OCI-LY3 (cell line): ENCODE measurements around the gene KRTAP5-5.
A peak's percentile ranks its signal among the peaks of the same experiment; 100 is the strongest.

Source experiments
- H2AFZ ChIP-seq: fragments of 200-600, 300-600 bp; shearing (Covaris generic); 2 replicates; pipeline ENCODE4 v1.6.0; 2014; ENCODE audit warnings: antibody characterized with exemption, low read depth, low read length
- H3K27ac ChIP-seq: fragments of 200-600, 300-600 bp; sonication (generic); 2 replicates; pipeline ENCODE4 v1.5.1; 2014; ENCODE audit warnings: mild to moderate bottlenecking, low read length, moderate library complexity, mixed read lengths
- H3K27me3 ChIP-seq: fragments of 200-600, 300-600 bp; sonication (generic); 2 replicates; pipeline ENCODE4 v1.6.1; 2014; ENCODE audit warnings: low read depth, low read length, mixed read lengths
- H3K36me3 ChIP-seq: fragments of 200-600, 300-600 bp; sonication (generic); replicated peaks from 2 replicates; pipeline ENCODE3; 2014; ENCODE audit warnings: low read depth, low read length, mixed read lengths
- H3K4me1 ChIP-seq: fragments of 300-600, 200-600 bp; sonication (generic); 2 replicates; pipeline ENCODE4 v1.6.1; 2014; ENCODE audit warnings: low read length, mixed read lengths
- H3K4me2 ChIP-seq: fragments of 200-600, 300-600 bp; sonication (generic); 2 replicates; pipeline ENCODE4 v1.6.1; 2014; ENCODE audit warnings: low read length, mixed read lengths
- H3K4me3 ChIP-seq: fragments of 300-600, 200-600 bp; sonication (generic); 2 replicates; pipeline ENCODE4 v1.5.1; 2014; ENCODE audit warnings: antibody characterized with exemption, mild to moderate bottlenecking, low read length, moderate library complexity
- H3K79me2 ChIP-seq: fragments of 300-600, 200-600 bp; shearing (Covaris generic); 2 replicates; pipeline ENCODE4 v1.6.1; 2014; ENCODE audit warnings: mild to moderate bottlenecking, low read length, mixed read lengths
- H3K9ac ChIP-seq: fragments of 300-600, 200-600 bp; shearing (Covaris generic); 2 replicates; pipeline ENCODE4 v1.6.0; 2014; ENCODE audit warnings: mild to moderate bottlenecking, low read length, moderate library complexity
- H3K9me3 ChIP-seq: fragments of 200-600, 300-600 bp; shearing (Covaris generic); 2 replicates; pipeline ENCODE4 v1.6.1; 2014; ENCODE audit warnings: low read length, mixed read lengths; ENCODE audit not compliant: insufficient read depth
- H4K20me1 ChIP-seq: fragments of 200-600, 300-600 bp; sonication (generic); 2 replicates; pipeline ENCODE4 v1.6.1; 2016; ENCODE audit warnings: low read length, mixed read lengths; ENCODE audit not compliant: insufficient read depth
- EZH2phosphoT487 ChIP-seq: fragments of 200-600 bp; shearing (Covaris generic); IDR thresholded peaks from 2 replicates; pipeline ENCODE4 v1.6.1; 2018; ENCODE audit warnings: antibody characterized with exemption, mixed run types, low read depth
- TF ChIP-seq, protein P1 (sequence below): fragments of 200-600, 300-600 bp; sonication (generic); IDR thresholded peaks from 2 replicates; pipeline ENCODE4 v1.5.1; 2014; ENCODE audit warnings: antibody characterized with exemption, low read length, low read depth

KRTAP5-5 gene

GRCh38 chr11:1608363-1608762 lies 21.2 kb upstream of the KRTAP5-5 start, which contains the start of gene KRTAP5-3:
Gene KRTAP5-3, minus strand, starts transcription at chr11:1608463. Its CDS starts 78 bp downstream, at chr11:1608385.
- TF ChIP-seq EZH2phosphoT487 = no peak
- TF ChIP-seq, protein P1, sequence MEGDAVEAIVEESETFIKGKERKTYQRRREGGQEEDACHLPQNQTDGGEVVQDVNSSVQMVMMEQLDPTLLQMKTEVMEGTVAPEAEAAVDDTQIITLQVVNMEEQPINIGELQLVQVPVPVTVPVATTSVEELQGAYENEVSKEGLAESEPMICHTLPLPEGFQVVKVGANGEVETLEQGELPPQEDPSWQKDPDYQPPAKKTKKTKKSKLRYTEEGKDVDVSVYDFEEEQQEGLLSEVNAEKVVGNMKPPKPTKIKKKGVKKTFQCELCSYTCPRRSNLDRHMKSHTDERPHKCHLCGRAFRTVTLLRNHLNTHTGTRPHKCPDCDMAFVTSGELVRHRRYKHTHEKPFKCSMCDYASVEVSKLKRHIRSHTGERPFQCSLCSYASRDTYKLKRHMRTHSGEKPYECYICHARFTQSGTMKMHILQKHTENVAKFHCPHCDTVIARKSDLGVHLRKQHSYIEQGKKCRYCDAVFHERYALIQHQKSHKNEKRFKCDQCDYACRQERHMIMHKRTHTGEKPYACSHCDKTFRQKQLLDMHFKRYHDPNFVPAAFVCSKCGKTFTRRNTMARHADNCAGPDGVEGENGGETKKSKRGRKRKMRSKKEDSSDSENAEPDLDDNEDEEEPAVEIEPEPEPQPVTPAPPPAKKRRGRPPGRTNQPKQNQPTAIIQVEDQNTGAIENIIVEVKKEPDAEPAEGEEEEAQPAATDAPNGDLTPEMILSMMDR = no peak
- Histone ChIP-seq H3K4me2 (no peak within 1 kb of the TSS), H3K4me3 (no peak within 1 kb of the TSS), H2AFZ (no peak within 1 kb of the TSS), H3K4me1 (peaks cover 17% of the 10 kb centered on the region), H3K9me3 (no peaks in the 10 kb centered on the region), H4K20me1 (peaks cover 3% of the 10 kb centered on the region; the same call in 1 of the 2 replicates), H3K36me3 (peaks cover 4% of the 10 kb centered on the region), H3K27ac (no peak within 1 kb of the TSS), H3K79me2 (no peaks in the 10 kb centered on the region), H3K9ac (no peak within 1 kb of the TSS), H3K27me3 (peaks cover 31% of the 10 kb centered on the region)

DNA sequence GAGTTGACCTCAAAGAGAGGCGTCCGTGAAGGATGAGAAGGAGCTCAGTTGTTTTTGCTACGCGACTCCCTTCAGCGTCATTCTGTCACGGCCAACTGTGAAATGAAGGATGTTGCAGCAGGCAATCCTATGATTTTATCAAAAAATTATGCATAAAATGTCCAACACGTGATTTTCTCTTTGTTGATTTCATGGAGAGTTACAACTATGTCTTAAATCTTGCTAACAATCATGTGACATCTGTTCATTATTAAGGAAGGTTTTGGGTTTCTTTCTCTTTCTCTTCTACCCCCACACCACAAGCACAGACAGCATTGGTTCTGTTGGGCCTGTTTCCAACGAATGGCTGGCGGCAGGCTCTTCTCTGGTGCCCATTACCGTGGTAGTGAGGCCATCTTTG lies 11.3 kb upstream of the KRTAP5-5 start:
- Histone ChIP-seq H3K27me3 (peaks cover 36% of the 10 kb centered on the region), H3K27ac (no peak overlapping the region), H3K4me1 (no peaks in the 10 kb centered on the region), H3K9me3 (no peaks in the 10 kb centered on the region), H3K4me3 (no peak overlapping the region), H3K9ac (no peak overlapping the region), H3K4me2 (no peak overlapping the region), H2AFZ (no peak overlapping the region), H3K36me3 (no peaks in the 10 kb centered on the region), H3K79me2 (no peaks in the 10 kb centered on the region), H4K20me1 (no peaks in the 10 kb centered on the region)
- TF ChIP-seq EZH2phosphoT487 = no peak
- TF ChIP-seq, protein P1 = no peak

GRCh38 chr11:1619449-1619848 lies 10.1 kb upstream of the KRTAP5-5 start:
- Histone ChIP-seq H3K27me3 (peaks cover 38% of the 10 kb centered on the region), H3K27ac (no peak overlapping the region), H3K4me1 (no peaks in the 10 kb centered on the region), H3K36me3 (no peaks in the 10 kb centered on the region), H4K20me1 (no peaks in the 10 kb centered on the region), H3K4me3 (no peak overlapping the region; the same call in 1 of the 2 replicates), H3K9me3 (no peaks in the 10 kb centered on the region), H3K9ac (no peak overlapping the region), H3K4me2 (peak overlapping the region; percentile 16), H3K79me2 (no peaks in the 10 kb centered on the region), H2AFZ (0 out of 2 replicates have a peak overlapping the region, but pooled peaks have one; percentile 39)
- TF ChIP-seq EZH2phosphoT487 = no peak
- TF ChIP-seq, protein P1 = no peak

DNA sequence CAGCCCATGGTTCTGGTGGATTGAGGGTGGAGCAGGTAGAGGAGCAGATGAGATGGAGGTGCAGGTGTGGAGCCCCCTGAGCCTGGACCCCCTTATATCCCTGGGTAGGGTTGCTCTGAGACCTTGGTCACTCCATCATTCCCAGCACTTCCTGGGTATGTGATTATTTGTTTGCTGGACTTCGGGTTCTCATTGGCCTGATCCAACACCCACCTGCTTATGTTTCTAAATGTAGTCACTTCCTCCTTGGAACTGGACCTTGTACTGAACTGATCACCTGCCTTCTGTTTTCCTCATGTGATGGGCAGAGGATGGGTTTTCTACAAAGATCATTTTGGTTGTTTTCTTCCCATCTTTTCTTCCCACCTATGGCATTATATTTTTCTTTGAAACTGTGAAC lies 7.5 kb upstream of the KRTAP5-5 start, which contains the start of gene KRTAP5-4:
KRTAP5-4 (minus strand) TSS at position 53 of the 400 bp plus-strand sequence; CDS start at position 8, 45 bp downstream.
- Histone ChIP-seq H3K36me3 (no peaks in the 10 kb centered on the region), H3K27me3 (peaks cover 39% of the 10 kb centered on the region), H3K9me3 (no peaks in the 10 kb centered on the region), H3K27ac (no peak within 1 kb of the TSS), H2AFZ (no peak within 1 kb of the TSS), H3K4me1 (no peaks in the 10 kb centered on the region), H3K4me3 (no peak within 1 kb of the TSS), H3K79me2 (no peaks in the 10 kb centered on the region), H3K9ac (no peak within 1 kb of the TSS), H3K4me2 (no peak within 1 kb of the TSS), H4K20me1 (no peaks in the 10 kb centered on the region)
- no peak for TF ChIP-seq EZH2phosphoT487
- TF ChIP-seq, protein P1 = no peak
